NCI-H526 (cell line): ENCODE data around the gene C11orf86.
"Not testable (repeated sequence)": the region's sequence is repeated elsewhere in the genome, so short reads cannot be mapped to it uniquely, and the experiment has no call there.

Experiments
- DNase-seq, 2 experiments: peaks; one replicate each; lab custom pipeline; 2025; lab: John Stamatoyannopoulos, UW

The C11orf86 gene

GRCh38 chr11:66974724-66975404 is at the start of gene C11orf86:
C11orf86 (plus strand) TSS chr11:66975304; CDS start chr11:66975363, 59 bp downstream.
- DNase-seq, result no peak

- no peak for DNase-seq
These were observed 45.4 kb upstream of the C11orf86 start for GRCh38 chr11:66929753-66930152.

GRCh38 chr11:66932543-66932942 is 42.6 kb upstream of the C11orf86 start:
- DNase-seq, result no peak

- DNase-seq, result no peak
These were observed 41.6 kb upstream of the C11orf86 start for GRCh38 chr11:66933531-66933930.

GRCh38 chr11:66934950-66935779 is 39.9 kb upstream of the C11orf86 start:
- DNase-seq, result no peak

- DNase-seq, result no peak
These were observed 38.8 kb upstream of the C11orf86 start for GRCh38 chr11:66936311-66936711.

GRCh38 chr11:66937193-66937733 is 37.8 kb upstream of the C11orf86 start:
- no peak for DNase-seq

- DNase-seq, result no peak
These were observed 36.4 kb upstream of the C11orf86 start for GRCh38 chr11:66938582-66939135.

GRCh38 chr11:66950112-66950535 is 25.0 kb upstream of the C11orf86 start:
- no peak for DNase-seq

- no peak for DNase-seq
These were observed 24.0 kb upstream of the C11orf86 start for GRCh38 chr11:66951135-66951534.

- no peak for DNase-seq
These were observed 23.2 kb upstream of the C11orf86 start for GRCh38 chr11:66951927-66952337.

GRCh38 chr11:66953081-66953833 is 21.8 kb upstream of the C11orf86 start:
- DNase-seq, result no peak

- DNase-seq, result no peak
These were observed 18.3 kb upstream of the C11orf86 start for GRCh38 chr11:66956689-66957290.

GRCh38 chr11:66957971-66958231 is 17.2 kb upstream of the C11orf86 start:
- DNase-seq, result peak in 1 of 2 experiments; percentile 90

- DNase-seq, result peak; percentile 100
These were observed 16.7 kb upstream of the C11orf86 start, which contains the start of gene PC for GRCh38 chr11:66958232-66958955. PC (minus strand) TSS chr11:66958383; CDS start chr11:66872159, 86,224 bp downstream.

GRCh38 chr11:66958956-66959274 is 16.2 kb upstream of the C11orf86 start:
- DNase-seq, result no peak

GRCh38 chr11:66961691-66962213 is 13.4 kb upstream of the C11orf86 start:
- DNase-seq, result not testable (repeated sequence)

GRCh38 chr11:66962247-66962646 is 12.9 kb upstream of the C11orf86 start:
- no peak for DNase-seq

- DNase-seq, result no peak
These were observed 12.3 kb upstream of the C11orf86 start for GRCh38 chr11:66962801-66963200.

GRCh38 chr11:66964495-66964894 is 10.6 kb upstream of the C11orf86 start:
- DNase-seq, result no peak

- DNase-seq, result no peak
These were observed 8.8 kb upstream of the C11orf86 start for GRCh38 chr11:66966351-66966750.
